OCI-LY7 (cell line): Measurements from ENCODE around the gene RPS6KA2. TPM values are rescaled to one million over a fixed set of nuclear protein-coding genes. Genes with fewer than 3 reads are reported as not detected.

Source experiments
- BruUV-seq: library from RNA; stranded (reverse); fragments of 400-500 nt; replicated peaks from 2 replicates; lab custom pipeline; 2021; lab: Mats Ljungman, UMichigan
- CTCF ChIA-PET: fragments of 300-600 bp; sonication (Branson Sonifier 250); formaldehyde crosslinking; loops from one replicate; lab custom pipeline; 2022; ENCODE audit warnings: antibody characterized with exemption; ENCODE audit not compliant: unreplicated experiment; lab: Charles Lee
- POLR2A ChIA-PET: fragments of 300-600 bp; sonication (Branson Sonifier 250); formaldehyde crosslinking; loops from one replicate; lab custom pipeline; 2022; ENCODE audit warnings: antibody characterized with exemption; lab: Charles Lee
- DNase-seq: peaks from one replicate; pipeline ENCODE4 v3.0.0-alpha.2; 2015; ENCODE audit warnings: low spot score
- H2AFZ ChIP-seq: fragments of 200-600 bp; sonication (generic), shearing (Covaris generic); 2 replicates; pipeline ENCODE4 v1.6.1; 2014; ENCODE audit warnings: mild to moderate bottlenecking, antibody characterized with exemption, low read length, moderate library complexity
- H3K27ac ChIP-seq: fragments of 200-600 bp; sonication (generic); 2 replicates; pipeline ENCODE4 v1.5.1; 2014; ENCODE audit warnings: mixed run types, low read depth, mild to moderate bottlenecking, moderate library complexity, low read length, inconsistent platforms; ENCODE audit not compliant: poor library complexity, severe bottlenecking
- H3K36me3 ChIP-seq: fragments of 200-600 bp; sonication (generic); 2 replicates; pipeline ENCODE4 v1.6.1; 2014; ENCODE audit warnings: mild to moderate bottlenecking, antibody characterized with exemption, low read length, moderate library complexity, mixed read lengths; ENCODE audit not compliant: insufficient read depth
- H3K4me1 ChIP-seq: fragments of 200-600 bp; sonication (generic); 2 replicates; pipeline ENCODE4 v1.5.1; 2014; ENCODE audit warnings: mild to moderate bottlenecking, low read length; ENCODE audit not compliant: insufficient read depth, poor library complexity, severe bottlenecking
- H3K4me2 ChIP-seq: fragments of 200-600 bp; sonication (generic); 2 replicates; pipeline ENCODE4 v1.6.1; 2014; ENCODE audit warnings: mild to moderate bottlenecking, low read length
- H3K4me3 ChIP-seq: fragments of 200-600 bp; sonication (generic); 2 replicates; pipeline ENCODE4 v1.5.1; 2014; ENCODE audit warnings: mild to moderate bottlenecking, low read depth, low read length; ENCODE audit not compliant: poor library complexity, severe bottlenecking
- H3K79me2 ChIP-seq: fragments of 200-600 bp; sonication (generic); 2 replicates; pipeline ENCODE4 v1.6.1; 2016; ENCODE audit warnings: low read depth, mild to moderate bottlenecking, low read length, moderate library complexity, mixed read lengths; ENCODE audit not compliant: insufficient read depth
- H3K9me2 ChIP-seq: fragments of 200-600 bp; sonication (generic); 2 replicates; pipeline ENCODE4 v1.6.1; 2016; ENCODE audit warnings: mild to moderate bottlenecking, low read length, mixed read lengths; ENCODE audit not compliant: insufficient read depth
- H3K9me3 ChIP-seq: fragments of 200-600 bp; sonication (generic); 2 replicates; pipeline ENCODE4 v1.6.1; 2014; ENCODE audit warnings: mild to moderate bottlenecking, mixed run types, low read length, mixed read lengths
- H4K20me1 ChIP-seq: fragments of 200-600 bp; sonication (generic); 2 replicates; pipeline ENCODE4 v1.6.1; 2014; ENCODE audit warnings: mild to moderate bottlenecking, antibody characterized with exemption, low read length, moderate library complexity, mixed read lengths; ENCODE audit not compliant: insufficient read depth
- CTCF ChIP-seq: fragments of 200-600 bp; sonication (generic); conservative IDR thresholded peaks from 2 replicates; pipeline ENCODE4 v1.5.1; 2014; ENCODE audit warnings: mild to moderate bottlenecking, antibody characterized with exemption, low read length, moderate library complexity, mixed read lengths
- EZH2phosphoT487 ChIP-seq: fragments of 200-600 bp; sonication (generic); IDR thresholded peaks from 2 replicates; pipeline ENCODE4 v1.6.1; 2018; ENCODE audit warnings: low read depth, borderline replicate concordance, mild to moderate bottlenecking, mixed run types, antibody characterized with exemption, low read length, moderate library complexity, mixed read lengths
- intact Hi-C: fragments of 100-400 bp; cut with micrococcal nuclease; formaldehyde crosslinking; loops from one replicate; pipeline ENCODE4 v1.10.0; 2022; ENCODE audit not compliant: unreplicated experiment
- total RNA-seq, 2 experiments: library from RNA; depleted of rRNA in 1 of 2; stranded (reverse); fragments of >200 nt in 1 of 2; shearing (Covaris generic) in 1 of 2; gene quantifications; 2 replicates each; pipeline ENCODE4 v1.2.3, GENCODE V29; 2014 to 2022

Gene RPS6KA2
- total RNA-seq, 2 experiments from 2014 or later, result 0.69 to 1.9 TPM

- TF ChIP-seq EZH2phosphoT487 (no peak), CTCF (no peak)
- Histone ChIP-seq H3K79me2 (no peaks in the 10 kb centered on the region), H3K9me3 (no peaks in the 10 kb centered on the region), H3K4me2 (no peak overlapping the region), H3K9me2 (no peaks in the 10 kb centered on the region), H3K4me1 (no peaks in the 10 kb centered on the region), H4K20me1 (no peaks in the 10 kb centered on the region), H3K36me3 (no peaks in the 10 kb centered on the region), H3K4me3 (no peak overlapping the region), H3K27ac (no peak overlapping the region), H2AFZ (no peak overlapping the region)
- intact Hi-C loops, result no loop called here
- no TSS peak for BruUV-seq
- ChIA-PET CTCF (no interaction called here), POLR2A (no interaction called here)
- DNase-seq, result no peak
Observed at GRCh38 chr6:166511316-166511715, 115.7 kb downstream of the RPS6KA2 start.

GRCh38 chr6:166509193-166509592 lies 117.9 kb downstream of the RPS6KA2 start:
- no peaks in the 10 kb centered on the region for H3K9me2 ChIP-seq
- H3K36me3 ChIP-seq, result no peaks in the 10 kb centered on the region
- no peak overlapping the region for H3K4me2 ChIP-seq
- intact Hi-C loops, result no loop called here
- ChIA-PET POLR2A (interaction anchor here (0.7 to 0.9 kb wide), 2 partner anchors 25 to 72 kb away, joined by 3 read pairs; no protein-coding TSS in a partner anchor), CTCF (no interaction called here)
- H3K4me1 ChIP-seq, result no peaks in the 10 kb centered on the region
- no peak overlapping the region for H2AFZ ChIP-seq
- no peak for DNase-seq
- H3K4me3 ChIP-seq, result no peak overlapping the region
- BruUV-seq, result no TSS peak
- H3K79me2 ChIP-seq, result no peaks in the 10 kb centered on the region
- TF ChIP-seq EZH2phosphoT487, result no peak
- TF ChIP-seq CTCF, result no peak
- no peaks in the 10 kb centered on the region for H3K9me3 ChIP-seq
- H3K27ac ChIP-seq, result no peak overlapping the region
- H4K20me1 ChIP-seq, result no peaks in the 10 kb centered on the region

DNA sequence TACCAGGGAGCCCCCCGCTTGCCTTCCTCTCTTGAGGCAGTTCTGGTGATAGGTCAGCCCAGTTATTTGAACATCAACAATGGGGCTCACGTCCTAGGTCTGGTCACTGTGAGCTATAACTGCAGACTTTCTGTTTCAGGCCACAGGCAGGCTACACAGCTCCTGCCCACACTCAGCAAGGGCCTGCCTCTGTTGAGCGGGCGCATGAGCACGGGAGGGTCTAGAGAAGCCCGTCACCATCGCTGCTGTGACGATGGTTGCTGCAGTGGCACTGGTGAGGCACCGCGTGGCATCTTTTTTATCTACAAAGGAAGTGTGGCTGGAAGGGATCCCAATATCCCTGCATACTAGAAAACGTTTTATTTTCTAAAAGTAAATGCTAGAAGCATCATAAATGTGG lies 118.3 kb downstream of the RPS6KA2 start:
- no peaks in the 10 kb centered on the region for H3K9me2 ChIP-seq
- no peaks in the 10 kb centered on the region for H3K9me3 ChIP-seq
- H4K20me1 ChIP-seq, result no peaks in the 10 kb centered on the region
- ChIA-PET POLR2A (interaction anchor here (0.9 kb wide), 2 partner anchors 26 to 517 kb away, joined by 3 to 6 read pairs; no protein-coding TSS in a partner anchor), CTCF (no interaction called here)
- DNase-seq, result no peak
- no TSS peak for BruUV-seq
- no peak overlapping the region for H3K27ac ChIP-seq
- no peaks in the 10 kb centered on the region for H3K4me1 ChIP-seq
- H2AFZ ChIP-seq, result no peak overlapping the region
- TF ChIP-seq EZH2phosphoT487, result no peak
- TF ChIP-seq CTCF, result no peak
- H3K36me3 ChIP-seq, result no peaks in the 10 kb centered on the region
- no peaks in the 10 kb centered on the region for H3K79me2 ChIP-seq
- H3K4me3 ChIP-seq, result no peak overlapping the region
- no peak overlapping the region for H3K4me2 ChIP-seq
- intact Hi-C loops, result no loop called here
